Omental fat pad (tissue), 4 donors: ENCODE measurements around the gene C19orf44. TPM values are rescaled to one million over a fixed set of nuclear protein-coding genes. Genes with fewer than 3 reads are reported as not detected.

ENCODE experiments used
- ATAC-seq: fragments of 150-250 bp; one replicate; pipeline ENCODE4 v1.9.1; 2016; ENCODE audit warnings: mild to moderate bottlenecking, moderate library complexity; ENCODE audit not compliant: low FRiP score
- DNase-seq: peaks from one replicate; pipeline ENCODE4 v3.0.0-alpha.2; 2019; ENCODE audit warnings: low spot score
- CTCF ChIP-seq, 3 donors: fragments of 450-650 bp; IDR thresholded peaks; one replicate each; pipeline ENCODE4 v1.5.1; 2016 to 2017; ENCODE audit warnings: antibody characterized with exemption in 3 of 3, mild to moderate bottlenecking in 3 of 3, moderate library complexity in 2 of 3
- total RNA-seq, 4 donors: library from RNA; depleted of rRNA; stranded (reverse); fragments of >200 nt; gene quantifications; one replicate each; pipeline ENCODE4 v1.1.0, GENCODE V29; 2016

C19orf44 gene
- total RNA-seq, 4 donors from 2014 or later = 3.7 to 9.1 (median 5.6) TPM

GRCh38 chr19:16518483-16519229 lies 22.5 kb downstream of the C19orf44 start:
- DNase-seq (no peak), ATAC-seq (no peak)
- no peak for TF ChIP-seq CTCF (IDR thresholded peaks at IDR 0.05)

GRCh38 chr19:16519230-16519687 lies 23.1 kb downstream of the C19orf44 start:
- ATAC-seq = no peak
- no peak for TF ChIP-seq CTCF (IDR thresholded peaks at IDR 0.05)
- no peak for DNase-seq

- DNase-seq = no peak
- ATAC-seq = no peak
- TF ChIP-seq CTCF (IDR thresholded peaks at IDR 0.05) = no peak
These were observed 24.1 kb downstream of the C19orf44 start for GRCh38 chr19:16520074-16520973.

- TF ChIP-seq CTCF (IDR thresholded peaks at IDR 0.05) = no peak
- ATAC-seq (no peak), DNase-seq (no peak)
These were observed 24.9 kb downstream of the C19orf44 start for GRCh38 chr19:16520986-16521624.

- ATAC-seq (no peak), DNase-seq (no peak)
- TF ChIP-seq CTCF (IDR thresholded peaks at IDR 0.05) = no peak
These were observed 25.6 kb downstream of the C19orf44 start for GRCh38 chr19:16521715-16522289.

GRCh38 chr19:16522559-16523377 lies 26.6 kb downstream of the C19orf44 start:
- no peak for ATAC-seq
- no peak for DNase-seq
- no peak for TF ChIP-seq CTCF (IDR thresholded peaks at IDR 0.05)
